K562 (cell line): ENCODE results near the gene DCUN1D1. TPM values are rescaled to one million over a fixed set of nuclear protein-coding genes. Genes with fewer than 3 reads are reported as not detected.

Experiments used
- ARID1B ChIP-seq: fragments of 450-650 bp; IDR thresholded peaks from 2 replicates; pipeline ENCODE4 v1.6.1; 2016; ENCODE audit warnings: antibody characterized with exemption, mild to moderate bottlenecking, inconsistent platforms
- ASH1L ChIP-seq: fragments of 450-650 bp; IDR thresholded peaks from 2 replicates; pipeline ENCODE4 v1.6.1; 2018; ENCODE audit warnings: borderline replicate concordance, mild to moderate bottlenecking, low read depth; ENCODE audit not compliant: partially characterized antibody
- ATF2 ChIP-seq: sonication (generic); formaldehyde crosslinking; IDR thresholded peaks from 2 replicates; pipeline ENCODE4 v1.8.1; 2022; ENCODE audit warnings: missing genetic modification reagents
- BDP1 ChIP-seq: IDR thresholded peaks from 3 replicates; pipeline ENCODE4 v1.6.1; 2011; ENCODE audit not compliant: insufficient read length, insufficient read depth
- CBFA2T2 ChIP-seq: fragments of 450-650 bp; conservative IDR thresholded peaks from 2 replicates; pipeline ENCODE4 v1.6.1; 2017; ENCODE audit warnings: mild to moderate bottlenecking
- CHAMP1 ChIP-seq: fragments of 450-650 bp; IDR thresholded peaks from 2 replicates; pipeline ENCODE4 v1.6.1; 2016; ENCODE audit warnings: mild to moderate bottlenecking
- HNRNPH1 ChIP-seq: fragments of 200-400 bp; formaldehyde crosslinking; optimal IDR thresholded peaks from 2 replicates; pipeline ENCODE3; 2017; ENCODE audit warnings: low read depth, mild to moderate bottlenecking, low read length, moderate library complexity
- PHF20 ChIP-seq: fragments of 450-650 bp; IDR thresholded peaks from 2 replicates; pipeline ENCODE4 v1.6.1; 2018; ENCODE audit not compliant: partially characterized antibody
- POLR2H ChIP-seq: IDR thresholded peaks from 2 replicates; pipeline ENCODE4 v1.6.1; 2016; ENCODE audit warnings: missing genetic modification characterization, low read depth, mild to moderate bottlenecking, control low read depth, missing compliant biosample characterization, moderate library complexity
- PRMT5 ChIP-seq: sonication (generic); formaldehyde crosslinking; IDR thresholded peaks from 2 replicates; pipeline ENCODE4 v1.5.0; 2020; ENCODE audit warnings: missing genetic modification reagents
- TCF7L2 ChIP-seq: fragments of 150-350 bp; IDR thresholded peaks from 2 replicates; pipeline ENCODE4 v1.6.1; 2016; ENCODE audit warnings: low read depth, mild to moderate bottlenecking, low read length, moderate library complexity
- TRIM24 ChIP-seq, 2 experiments: fragments of 450-650 bp; IDR thresholded peaks; 2 replicates each; pipeline ENCODE4 v1.6.1; 2016
- TRIM28 ChIP-seq: fragments of 450-650 bp; IDR thresholded peaks from 2 replicates; pipeline ENCODE4 v1.6.1; 2017
- USF2 ChIP-seq: sonication (generic); formaldehyde crosslinking; IDR thresholded peaks from 2 replicates; pipeline ENCODE4 v1.5.0; 2020; ENCODE audit warnings: missing genetic modification reagents
- XRCC5 ChIP-seq: fragments of 200-400 bp; formaldehyde crosslinking; IDR thresholded peaks from 2 replicates; pipeline ENCODE4 v1.6.1; 2017; ENCODE audit warnings: low read depth, mild to moderate bottlenecking, low read length
- ZBED1 ChIP-seq: IDR thresholded peaks from 2 replicates; pipeline ENCODE4 v1.6.1; 2014
- ZNF174 ChIP-seq: fragments of 250-450 bp; sonication (Bioruptor Pico); IDR thresholded peaks from 2 replicates; pipeline ENCODE4 v1.4.0; 2020; ENCODE audit warnings: mild to moderate bottlenecking
- ZNF584 ChIP-seq: fragments of 200-800 bp; sonication (Bioruptor generic); IDR thresholded peaks from 2 replicates; pipeline ENCODE4 v1.6.1; 2016; ENCODE audit warnings: low read depth, mild to moderate bottlenecking, missing genetic modification characterization, missing compliant biosample characterization
- ZNF589 ChIP-seq: fragments of 200-800 bp; sonication (Bioruptor generic); IDR thresholded peaks from 2 replicates; pipeline ENCODE4 v1.6.1; 2016; ENCODE audit warnings: low read depth, missing genetic modification characterization, missing compliant biosample characterization
- polyA plus RNA-seq, 8 experiments: library from polyadenylated mRNA; depleted of rRNA in 4 of 8; stranded (reverse) in 5 of 8; unstranded in 3 of 8; fragments of >200 nt; fragmentation: Nextera tagmentation in 2 of 8; fragmentation: Illumina TruSeq in 1 of 8; extraction: Ambion mirVana in 2 of 8; extraction: Trizol in 1 of 8; gene quantifications; 2 replicates each; pipeline versions ENCODE4 v1.2.1 to v1.2.3, GENCODE V29; 2011 to 2014; ENCODE audit warnings: inconsistent platforms in 1 of 8, missing spikeins in 1 of 8
- total RNA-seq, 7 experiments: library from RNA; depleted of rRNA in 6 of 7; stranded (reverse); fragments of >200 nt in 6 of 7; fragmentation: Illumina TruSeq in 2 of 7; extraction: Trizol in 2 of 7; gene quantifications; 2 replicates each; pipeline versions ENCODE4 v1.2.1 to v1.2.3, GENCODE V29; 2011 to 2021; ENCODE audit warnings: low replicate concordance in 1 of 7

Gene DCUN1D1
- total and polyA plus RNA-seq, 9 of the 15 experiments (the other 6 are each of a cell fraction or from before 2014, with no cell fraction given): 11.4 to 46.8 (median 28.2) TPM

- peak; percentile 70; the same call in 1 of the 2 replicates for TF ChIP-seq CHAMP1
- TF ChIP-seq TRIM24 (IDR thresholded peaks at IDR 0.05): no peak
- peak; percentile 65; the same call in 1 of the 2 replicates for TF ChIP-seq ZBED1
- TF ChIP-seq USF2 (CRISPR knock-in tag): peak; percentile 60
- TF ChIP-seq XRCC5: no peak
- no peak for TF ChIP-seq TRIM28
- TF ChIP-seq PHF20: peak; percentile 84
- no peak for TF ChIP-seq POLR2H
- peak; percentile 86; the same call in 1 of the 2 replicates for TF ChIP-seq ZNF584
- peak; percentile 18; the same call in 1 of the 2 replicates for TF ChIP-seq ARID1B
- no peak for TF ChIP-seq ATF2 (CRISPR knock-in tag)
- no peak for TF ChIP-seq TCF7L2
- TF ChIP-seq CBFA2T2: peak; percentile 67
- TF ChIP-seq ZNF174: no peak
- TF ChIP-seq ASH1L: no peak
- 0 out of 2 replicates have a peak, but pooled peaks have one; percentile 37 for TF ChIP-seq ZNF589
- TF ChIP-seq PRMT5 (CRISPR knock-in tag): no peak
- no peak for TF ChIP-seq BDP1
- no peak for TF ChIP-seq HNRNPH1
- TF ChIP-seq, all 486 proteins: peak for 22
Observed at GRCh38 chr3:182948305-182948704, 32.0 kb downstream of the DCUN1D1 start (continued).
